Neural crest cell (in vitro differentiated cells): ENCODE measurements around the gene OAS3. TPM values are rescaled to one million over a fixed set of nuclear protein-coding genes. Genes with fewer than 3 reads are reported as not detected.
A peak's percentile ranks its signal among the peaks of the same experiment; 100 is the strongest.

ENCODE experiments used
- DNase-seq: peaks from one replicate; pipeline ENCODE4 v3.0.0; 2021; ENCODE audit warnings: low read depth, mixed read lengths, low spot score
- H3K27ac Mint-ChIP-seq: one replicate; pipeline ENCODE4 v1.8.0; 2021; ENCODE audit warnings: mild to moderate bottlenecking, mixed read lengths; ENCODE audit not compliant: unreplicated experiment
- H3K27me3 Mint-ChIP-seq: 2 replicates; pipeline ENCODE4 v1.8.0; 2021; ENCODE audit warnings: low read depth, mild to moderate bottlenecking, mixed read lengths
- H3K36me3 Mint-ChIP-seq: 2 replicates; pipeline ENCODE4 v1.8.0; 2021; ENCODE audit warnings: low read depth, mild to moderate bottlenecking, mixed read lengths
- H3K4me1 Mint-ChIP-seq: 2 replicates; pipeline ENCODE4 v1.8.0; 2021; ENCODE audit warnings: mixed read lengths
- H3K4me3 Mint-ChIP-seq: one replicate; pipeline ENCODE4 v1.8.0; 2021; ENCODE audit warnings: mild to moderate bottlenecking, mixed read lengths
- H3K9me3 Mint-ChIP-seq: 2 replicates; pipeline ENCODE4 v1.8.0; 2021; ENCODE audit warnings: mixed read lengths
- CTCF ChIP-seq: fragments of 200-600 bp; sonication (generic); conservative IDR thresholded peaks from 2 replicates; pipeline ENCODE4 v1.5.0; 2021; ENCODE audit warnings: antibody characterized with exemption, mild to moderate bottlenecking
- total RNA-seq: library from RNA; stranded (reverse); gene quantifications from 2 replicates; pipeline ENCODE4 v1.2.1, GENCODE V29; 2021

OAS3 gene
- total RNA-seq, 1 donor from 2014 or later = 0.54 TPM

- H3K9me3 Mint-ChIP-seq = peaks cover 2% of the 10 kb centered on the region
- no peak overlapping the region for H3K27ac Mint-ChIP-seq
- DNase-seq = no peak
- peaks cover 43% of the 10 kb centered on the region for H3K27me3 Mint-ChIP-seq
- no peak for TF ChIP-seq CTCF
- H3K4me3 Mint-ChIP-seq = no peak overlapping the region
- H3K4me1 Mint-ChIP-seq = no peaks in the 10 kb centered on the region
- peaks cover 2% of the 10 kb centered on the region for H3K36me3 Mint-ChIP-seq
Observed at GRCh38 chr12:112898380-112898779, 39.9 kb upstream of the OAS3 start.

GRCh38 chr12:112900298-112901145, 37.8 kb upstream of the OAS3 start:
- H3K4me3 Mint-ChIP-seq = no peak overlapping the region
- H3K36me3 Mint-ChIP-seq = peaks cover 2% of the 10 kb centered on the region
- H3K27ac Mint-ChIP-seq = no peak overlapping the region
- peak; percentile 73 for TF ChIP-seq CTCF
- peak; percentile 11 for DNase-seq
- peaks cover 6% of the 10 kb centered on the region for H3K9me3 Mint-ChIP-seq
- peaks cover 42% of the 10 kb centered on the region for H3K27me3 Mint-ChIP-seq
- no peaks in the 10 kb centered on the region for H3K4me1 Mint-ChIP-seq

DNA sequence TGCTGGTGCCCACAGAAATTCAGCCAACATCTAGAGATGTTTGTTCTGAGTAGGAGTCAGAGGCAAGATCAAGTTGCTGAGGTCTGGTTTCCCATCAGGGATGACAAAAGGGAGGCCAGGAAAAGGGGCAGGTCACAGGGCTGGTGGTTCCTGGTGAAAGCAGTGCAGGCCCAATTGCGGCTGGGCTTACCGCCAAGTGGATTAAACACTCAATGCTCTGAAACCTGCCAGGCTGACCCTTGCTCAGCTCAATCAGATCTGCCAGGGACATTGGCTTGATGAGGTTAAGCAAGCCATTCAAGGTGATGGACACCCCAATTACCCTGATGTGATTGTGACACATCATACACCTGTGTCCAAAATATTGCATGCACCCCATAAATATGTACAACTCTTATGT, 37.0 kb upstream of the OAS3 start:
- Mint-ChIP-seq H3K9me3 (peaks cover 6% of the 10 kb centered on the region), H3K4me3 (no peak overlapping the region), H3K36me3 (peaks cover 2% of the 10 kb centered on the region), H3K27me3 (peaks cover 37% of the 10 kb centered on the region), H3K4me1 (no peaks in the 10 kb centered on the region), H3K27ac (no peak overlapping the region)
- no peak for DNase-seq
- no peak for TF ChIP-seq CTCF

- Mint-ChIP-seq H3K4me3 (no peak overlapping the region), H3K9me3 (peaks cover 6% of the 10 kb centered on the region), H3K27me3 (peaks cover 32% of the 10 kb centered on the region), H3K4me1 (peaks cover 8% of the 10 kb centered on the region), H3K27ac (no peak overlapping the region), H3K36me3 (peaks cover 2% of the 10 kb centered on the region)
- DNase-seq = no peak
- TF ChIP-seq CTCF = no peak
Observed at GRCh38 chr12:112904571-112904970, 33.7 kb upstream of the OAS3 start.

DNA sequence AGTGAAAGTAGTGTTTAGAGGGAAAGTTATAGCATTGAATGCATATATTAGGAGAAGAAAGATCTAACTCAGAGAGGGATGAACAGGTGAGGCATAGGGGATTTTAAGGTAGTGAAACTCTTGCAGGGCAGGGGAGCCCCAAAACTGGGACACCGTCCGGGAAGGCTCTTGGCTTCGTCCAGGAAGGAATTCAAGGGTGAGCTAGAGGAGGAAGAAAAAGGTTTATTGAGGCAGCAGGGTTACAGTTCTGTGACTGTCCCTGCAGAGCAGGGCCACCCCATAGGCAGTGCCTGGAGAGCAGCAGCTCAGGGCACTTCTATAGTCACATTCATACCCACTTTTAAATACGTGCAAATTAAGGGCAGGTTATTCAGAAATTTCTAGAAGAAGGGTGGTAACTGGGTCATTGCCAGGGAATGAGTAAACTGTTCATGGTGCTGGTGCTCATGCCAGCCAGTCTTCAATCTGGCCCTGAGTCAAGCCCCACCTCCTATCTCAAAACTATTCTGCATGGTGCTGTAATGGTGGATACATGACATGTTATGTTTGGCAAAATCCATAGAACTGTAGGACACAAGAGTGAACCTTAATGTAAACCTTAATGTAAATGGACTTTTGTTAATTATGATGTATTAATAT, 32.7 kb upstream of the OAS3 start:
- peaks cover 7% of the 10 kb centered on the region for H3K9me3 Mint-ChIP-seq
- H3K4me1 Mint-ChIP-seq = peaks cover 8% of the 10 kb centered on the region
- H3K36me3 Mint-ChIP-seq = peaks cover 3% of the 10 kb centered on the region
- TF ChIP-seq CTCF = no peak
- no peak overlapping the region for H3K4me3 Mint-ChIP-seq
- peaks cover 38% of the 10 kb centered on the region for H3K27me3 Mint-ChIP-seq
- no peak overlapping the region for H3K27ac Mint-ChIP-seq
- DNase-seq = no peak
